ENCODE results near the gene KIF1A.

DNA sequence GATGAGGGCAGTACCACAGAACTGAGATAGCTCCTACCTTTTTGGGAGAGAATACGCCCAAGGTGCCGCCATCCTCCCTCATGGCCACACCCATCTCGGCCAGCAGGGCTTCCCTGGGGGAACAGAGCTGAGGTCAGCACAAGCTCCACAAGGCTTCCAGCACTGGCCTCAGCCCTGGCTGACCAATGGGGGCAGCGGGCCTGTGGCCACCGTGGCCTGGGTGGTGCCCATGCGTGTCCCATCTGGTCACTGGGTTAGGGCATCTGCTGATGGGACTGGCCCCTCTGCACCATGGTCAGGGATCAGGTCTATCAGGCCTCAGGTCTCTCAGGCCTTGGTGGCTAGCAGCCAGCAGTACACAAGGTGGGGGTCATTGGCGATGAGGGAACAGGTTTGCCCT lies 50.9 kb downstream of the KIF1A start:
- TF ChIP-seq, protein P1, sequence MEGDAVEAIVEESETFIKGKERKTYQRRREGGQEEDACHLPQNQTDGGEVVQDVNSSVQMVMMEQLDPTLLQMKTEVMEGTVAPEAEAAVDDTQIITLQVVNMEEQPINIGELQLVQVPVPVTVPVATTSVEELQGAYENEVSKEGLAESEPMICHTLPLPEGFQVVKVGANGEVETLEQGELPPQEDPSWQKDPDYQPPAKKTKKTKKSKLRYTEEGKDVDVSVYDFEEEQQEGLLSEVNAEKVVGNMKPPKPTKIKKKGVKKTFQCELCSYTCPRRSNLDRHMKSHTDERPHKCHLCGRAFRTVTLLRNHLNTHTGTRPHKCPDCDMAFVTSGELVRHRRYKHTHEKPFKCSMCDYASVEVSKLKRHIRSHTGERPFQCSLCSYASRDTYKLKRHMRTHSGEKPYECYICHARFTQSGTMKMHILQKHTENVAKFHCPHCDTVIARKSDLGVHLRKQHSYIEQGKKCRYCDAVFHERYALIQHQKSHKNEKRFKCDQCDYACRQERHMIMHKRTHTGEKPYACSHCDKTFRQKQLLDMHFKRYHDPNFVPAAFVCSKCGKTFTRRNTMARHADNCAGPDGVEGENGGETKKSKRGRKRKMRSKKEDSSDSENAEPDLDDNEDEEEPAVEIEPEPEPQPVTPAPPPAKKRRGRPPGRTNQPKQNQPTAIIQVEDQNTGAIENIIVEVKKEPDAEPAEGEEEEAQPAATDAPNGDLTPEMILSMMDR (IDR thresholded peaks at IDR 0.05; ENCODE audit: poor library complexity): no peak
- TF ChIP-seq EZH2 (IDR thresholded peaks at IDR 0.05; ENCODE audit: borderline replicate concordance): no peak
- TF ChIP-seq EZH2phosphoT487 (IDR thresholded peaks at IDR 0.05; ENCODE audit: low read depth, severe bottlenecking, unreplicated experiment): no peak

Data from hepatocyte (in vitro differentiated cells).